Measurements from ENCODE around the gene DYNC1LI2.

The DYNC1LI2 gene

DNA sequence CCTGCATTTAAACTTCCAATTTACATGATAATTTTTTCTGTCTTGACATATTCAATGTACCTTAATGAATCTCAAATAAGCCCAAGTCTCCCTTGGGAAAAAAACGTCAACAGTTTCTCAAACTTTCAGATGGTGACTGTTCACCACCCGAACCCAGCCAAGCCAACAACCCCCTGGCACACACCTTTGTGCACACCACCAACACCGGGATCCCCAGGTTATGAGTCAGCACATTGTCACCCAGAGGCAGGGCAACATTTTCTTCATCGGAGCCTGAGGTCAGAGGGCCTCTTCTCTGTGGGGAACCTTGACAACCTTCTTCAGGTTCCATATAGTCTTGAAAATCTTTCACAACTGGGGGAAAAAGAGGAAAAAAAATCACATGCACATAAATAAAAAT, 15.5 kb downstream of the DYNC1LI2 start:
- DNase-seq: no peak

DNA sequence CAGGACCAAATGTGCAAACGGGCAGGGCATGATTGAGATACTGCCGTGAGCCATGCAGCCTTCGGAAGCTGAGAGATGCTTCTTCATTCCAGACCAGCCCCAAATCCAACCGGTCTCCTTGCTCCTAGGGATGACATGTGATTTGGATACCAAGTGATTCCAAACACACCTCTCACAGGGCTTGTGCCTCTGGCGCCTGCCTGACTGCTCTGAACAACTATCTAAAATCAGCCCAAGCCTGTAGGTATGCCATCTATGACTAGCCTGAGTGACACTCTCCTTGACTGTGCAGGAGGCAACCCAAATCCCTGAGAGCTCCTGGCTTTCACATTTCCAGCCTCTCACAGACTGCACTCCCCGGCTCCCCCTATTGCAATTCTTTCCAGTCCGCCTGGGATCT, 20.3 kb downstream of the DYNC1LI2 start:
- no peak for DNase-seq

DNA sequence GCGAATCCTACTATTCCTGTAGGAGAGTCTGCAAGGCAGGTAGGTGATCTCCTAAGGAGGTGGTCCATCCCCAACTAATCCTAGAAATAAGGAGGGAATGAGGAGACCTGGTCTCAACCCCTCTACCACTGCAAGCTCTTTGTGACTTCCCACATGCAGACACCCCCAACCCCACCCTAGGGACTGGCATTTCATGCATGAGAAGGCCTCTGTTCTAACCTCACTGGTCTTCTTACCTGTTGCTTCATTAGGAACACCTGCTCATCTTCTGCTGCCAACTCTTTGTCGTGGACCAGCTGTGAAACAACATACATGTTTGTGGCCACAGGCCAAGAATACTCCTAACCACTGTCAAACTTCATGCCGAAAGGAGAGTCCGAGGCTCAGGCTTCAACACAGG, 22.6 kb downstream of the DYNC1LI2 start:
- DNase-seq: no peak

DNA sequence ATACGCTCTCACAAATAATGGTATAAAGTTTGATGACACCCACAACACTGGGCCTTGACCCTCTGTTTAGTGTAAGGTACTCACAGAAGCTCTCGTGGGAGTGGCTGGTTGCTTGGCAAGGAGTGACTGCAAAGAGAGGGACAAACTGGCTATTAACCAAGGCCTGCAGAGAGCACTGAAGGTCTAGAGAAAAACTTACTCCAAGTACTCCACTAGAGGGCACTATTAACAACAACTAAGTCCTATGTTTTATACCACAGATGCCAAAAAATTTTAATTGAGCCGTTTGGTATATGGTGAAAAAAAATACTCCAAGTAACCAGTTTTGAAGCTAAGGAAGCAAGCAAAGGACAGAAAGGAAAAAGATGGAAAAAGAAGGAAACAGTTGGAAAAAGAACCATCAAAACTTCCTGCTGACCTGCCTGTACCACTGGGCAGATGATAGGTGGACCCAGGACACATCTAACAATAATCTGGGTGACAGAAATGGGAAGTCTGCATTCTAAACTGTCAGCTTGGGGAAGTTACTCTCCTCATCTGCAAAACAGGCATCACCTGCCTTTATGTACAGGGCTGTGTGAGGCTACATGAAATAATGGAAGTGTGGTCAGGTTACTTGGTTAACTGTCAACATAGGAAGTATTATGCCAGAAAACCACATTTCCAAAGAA, 23.2 kb downstream of the DYNC1LI2 start:
- no peak for DNase-seq

DNA sequence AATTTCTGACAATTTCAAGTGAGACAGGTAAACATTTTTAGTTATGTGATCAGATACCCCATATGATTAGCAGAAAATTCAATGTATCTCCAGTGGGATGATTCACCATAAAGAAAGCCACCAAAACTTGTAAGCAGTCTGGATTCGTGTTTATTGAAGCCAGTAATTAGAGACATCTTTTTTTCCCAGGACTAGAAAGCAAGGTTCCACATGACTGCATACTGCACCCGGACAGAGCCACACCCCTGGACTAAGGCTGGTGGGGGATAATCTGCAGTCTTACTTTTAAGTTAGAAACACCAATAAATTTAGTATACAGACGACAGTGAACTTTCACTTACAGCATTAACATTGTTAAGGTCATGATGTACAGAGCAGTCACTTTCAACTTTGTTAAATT, 30.6 kb downstream of the DYNC1LI2 start:
- DNase-seq: no peak

DNA sequence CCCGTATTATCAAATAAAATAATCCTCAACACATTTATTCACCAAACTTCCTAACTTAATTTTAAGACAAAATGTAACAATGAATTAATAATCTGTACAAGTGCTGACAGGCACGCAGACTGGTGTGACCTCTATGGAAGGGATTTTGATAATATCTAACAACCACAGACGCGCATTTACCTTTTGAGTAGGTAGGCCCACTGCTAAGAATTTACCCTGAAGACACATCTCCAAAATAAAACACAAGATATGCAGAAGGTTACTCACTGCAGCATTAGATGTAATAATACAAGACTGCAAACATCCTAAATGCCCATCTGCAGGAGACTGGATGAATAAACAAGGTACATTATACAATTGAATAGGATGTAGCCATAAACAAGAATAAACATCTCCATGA, 32.2 kb downstream of the DYNC1LI2 start:
- DNase-seq: no peak

DNA sequence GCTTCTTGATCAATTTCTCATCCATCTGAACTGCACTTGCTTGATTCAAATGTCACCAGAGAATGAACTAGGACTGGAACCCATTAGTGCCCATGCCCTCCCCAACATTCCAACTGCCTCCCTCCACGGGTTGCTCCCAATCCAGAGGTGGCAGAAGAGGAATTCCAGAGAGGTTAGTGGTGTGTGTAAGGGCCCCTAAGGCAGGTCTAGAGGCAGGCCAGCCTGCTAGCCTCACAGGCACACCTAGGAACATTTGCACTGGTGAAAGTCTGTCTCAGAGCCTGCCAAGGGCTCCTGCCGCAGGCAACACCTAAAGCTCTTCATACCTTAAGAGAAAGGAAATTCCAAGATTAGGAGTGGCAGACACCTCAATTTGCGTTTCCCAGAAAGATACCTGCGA, 33.6 kb downstream of the DYNC1LI2 start:
- DNase-seq: no peak

DNA sequence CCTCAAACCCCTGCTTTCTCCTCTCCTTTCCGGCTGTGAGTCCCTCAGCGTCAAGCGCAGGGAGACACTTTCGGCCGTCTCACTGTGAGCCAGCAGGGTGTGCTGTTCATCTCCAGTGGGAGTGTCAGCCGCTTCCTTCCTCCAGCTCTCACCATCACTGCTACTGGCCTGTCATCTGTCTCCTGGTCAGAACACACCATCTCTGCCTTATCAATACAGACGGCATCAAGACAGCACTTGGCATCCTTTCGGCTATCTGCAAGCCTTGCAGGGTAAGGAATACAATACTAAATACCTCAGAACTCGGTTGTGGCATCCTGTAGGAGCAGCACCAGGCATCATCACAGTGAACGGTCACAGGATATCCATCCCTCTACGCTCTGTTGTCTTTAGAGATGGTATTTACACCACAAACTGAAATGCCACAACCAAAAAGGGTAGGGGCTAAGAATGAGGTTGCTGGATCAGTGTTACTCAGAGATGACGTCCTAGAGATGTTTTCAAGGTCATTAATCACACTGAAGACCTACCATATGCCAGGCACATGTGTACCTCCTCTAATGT, 34.2 kb downstream of the DYNC1LI2 start:
- DNase-seq: peak; percentile 33

DNA sequence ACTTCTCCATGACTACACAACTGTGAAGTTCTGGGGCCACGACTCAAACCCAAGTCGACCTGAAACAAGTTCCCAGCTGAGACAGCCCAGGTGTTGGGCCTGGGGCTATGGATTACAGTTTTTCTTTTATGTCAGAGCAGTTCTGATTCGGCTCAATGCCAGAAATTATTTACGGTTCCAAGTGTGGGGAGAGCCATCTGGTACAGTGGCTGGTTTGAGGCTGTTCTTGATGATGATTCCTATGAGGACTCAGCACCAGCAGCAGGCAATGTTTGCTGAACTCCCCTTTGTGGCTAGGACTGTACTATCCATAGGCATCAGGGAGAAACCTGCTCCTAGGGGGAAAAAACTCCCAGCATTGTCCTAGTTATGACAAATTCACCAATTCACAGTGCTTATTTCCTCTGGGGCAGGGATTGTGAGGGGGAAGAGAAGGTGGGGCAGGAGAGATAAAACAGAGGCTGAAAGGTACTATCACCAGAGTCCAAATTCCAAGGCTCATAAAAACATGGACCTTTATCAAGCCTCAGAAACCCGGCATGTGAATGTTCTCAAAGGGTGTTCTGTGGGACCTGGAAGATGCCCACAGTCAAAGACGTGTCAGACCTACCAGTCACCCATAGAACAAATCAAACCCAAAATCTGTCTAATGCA, 36.6 kb downstream of the DYNC1LI2 start:
- DNase-seq: no peak

DNA sequence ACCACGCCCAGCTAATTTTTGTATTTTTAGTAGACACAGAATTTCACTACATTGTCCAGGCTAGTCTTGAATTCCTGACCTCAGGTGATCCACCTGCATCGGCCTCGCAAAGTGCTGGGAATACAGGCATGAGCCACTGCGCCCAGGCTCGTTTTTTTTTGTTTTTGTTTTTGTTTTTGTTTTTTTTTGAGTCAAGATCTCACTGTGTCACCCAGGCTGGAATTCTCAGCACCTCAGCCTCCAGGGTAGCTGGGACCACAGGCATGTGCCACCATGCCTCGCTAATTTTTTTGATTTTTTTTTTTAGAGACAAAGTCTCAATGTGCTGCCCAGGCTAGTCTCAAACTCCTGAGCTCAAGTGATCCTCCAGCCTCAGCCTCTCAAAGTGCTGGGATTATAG, 37.3 kb downstream of the DYNC1LI2 start:
- no peak for DNase-seq

DNA sequence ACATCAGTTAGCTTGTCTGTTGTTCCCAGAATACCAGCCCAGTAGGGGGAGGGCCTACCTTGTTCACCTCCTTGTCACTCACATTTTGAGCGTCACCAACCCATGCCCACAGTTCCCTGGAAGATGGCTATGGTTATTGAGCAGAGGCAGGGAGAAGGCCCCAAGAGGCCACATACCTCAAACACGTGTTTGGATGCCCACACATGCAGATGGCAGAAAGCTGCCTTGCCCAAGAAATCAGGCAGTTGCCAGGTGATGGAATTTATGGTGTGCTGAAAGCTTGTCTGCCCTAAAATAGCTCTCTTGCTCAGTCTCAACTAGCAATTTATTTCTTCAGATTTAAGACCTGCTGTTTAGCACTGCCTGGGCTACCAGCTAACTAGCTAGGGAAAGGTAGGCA, 38.3 kb downstream of the DYNC1LI2 start:
- DNase-seq: no peak

DNA sequence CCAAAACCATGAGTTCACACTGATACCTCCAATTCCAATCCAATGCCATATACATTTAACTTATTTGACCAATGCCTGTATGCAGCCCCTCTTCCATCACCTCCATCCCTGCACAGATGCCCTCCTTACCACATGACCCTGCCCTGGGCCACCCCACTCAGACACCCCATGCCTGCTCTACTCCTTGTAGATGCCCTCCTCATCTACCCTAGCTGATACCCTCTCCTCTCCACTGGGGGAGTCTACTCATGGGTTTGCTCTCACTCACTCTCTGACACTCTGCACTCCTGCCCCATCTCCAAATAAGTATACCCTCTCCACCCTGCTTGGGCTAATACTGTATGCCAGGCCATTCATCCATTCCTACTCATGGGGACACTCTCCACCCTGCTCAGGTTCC, 38.9 kb downstream of the DYNC1LI2 start:
- no peak for DNase-seq

DNA sequence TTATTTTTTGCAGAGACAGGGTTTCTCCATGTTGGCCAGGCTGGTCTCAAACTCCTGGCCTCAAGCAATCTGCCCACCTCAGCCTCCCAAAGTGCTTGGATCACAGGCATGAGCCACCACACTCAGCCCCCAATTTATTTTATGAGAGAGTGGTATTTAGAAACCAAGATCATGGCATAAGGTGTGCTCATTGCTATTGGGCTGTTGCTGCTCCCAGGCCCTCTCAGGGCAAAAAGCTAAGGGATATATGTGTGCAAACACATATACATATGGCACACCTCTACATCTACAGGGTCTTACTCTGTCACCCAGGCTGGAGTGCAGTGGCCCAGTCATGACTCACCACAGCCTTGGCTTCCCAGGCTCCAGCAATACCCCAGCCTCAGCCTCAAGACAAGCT, 39.8 kb downstream of the DYNC1LI2 start:
- no peak for DNase-seq

DNA sequence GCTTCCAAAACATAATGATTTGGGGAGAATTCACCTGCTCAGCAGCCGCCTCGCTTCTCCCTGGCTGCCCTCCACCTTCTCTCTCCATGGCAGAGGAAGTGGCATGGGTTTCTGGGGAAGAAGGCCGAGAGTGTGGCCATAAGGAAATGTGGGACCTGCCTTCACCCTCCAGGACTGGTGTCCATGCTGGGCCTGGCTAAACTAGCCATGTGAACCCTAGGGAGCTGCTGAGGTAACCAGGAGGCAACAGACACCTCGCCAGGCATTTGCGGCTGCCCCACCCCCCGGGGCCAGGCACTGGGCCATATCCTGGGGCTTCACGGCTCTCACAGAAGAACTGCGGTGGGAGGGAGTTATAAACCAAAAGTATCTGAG, 44.9 kb downstream of the DYNC1LI2 start:
- DNase-seq: no peak

DNA sequence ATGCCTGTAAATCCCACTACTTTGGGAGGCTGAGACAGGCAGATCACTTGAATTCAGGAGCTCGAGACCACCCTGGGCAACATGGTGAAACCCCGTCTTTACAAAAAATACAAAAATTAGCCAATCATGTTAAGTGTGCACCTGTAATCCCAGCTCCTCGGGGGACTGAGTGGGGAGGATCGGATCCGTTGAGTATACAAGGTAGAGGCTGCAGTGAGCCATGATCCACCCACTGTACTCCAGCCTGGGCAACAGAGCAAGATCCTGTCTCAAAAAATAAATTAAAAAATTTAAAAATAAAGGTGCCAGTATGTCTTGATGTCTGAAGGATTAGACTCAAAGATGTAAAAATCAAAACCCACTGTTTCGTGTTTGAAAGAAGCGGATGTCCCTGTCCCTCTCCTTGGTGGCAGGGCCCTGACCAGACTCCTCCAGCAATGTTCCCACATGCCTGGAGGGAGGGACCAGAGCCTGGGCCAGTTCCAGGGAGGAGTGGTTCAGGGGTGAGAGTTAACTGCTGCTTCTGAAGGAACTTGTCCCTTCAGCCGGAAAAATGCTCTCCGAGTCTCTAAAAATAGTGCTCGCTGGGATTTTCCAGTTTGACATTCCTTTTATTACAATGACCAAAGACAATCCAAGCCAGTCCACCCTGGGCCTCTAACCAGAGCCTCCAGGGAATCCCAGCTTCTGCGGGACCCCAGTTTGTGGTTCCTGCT, 45.5 kb downstream of the DYNC1LI2 start:
- DNase-seq: no peak

DNA sequence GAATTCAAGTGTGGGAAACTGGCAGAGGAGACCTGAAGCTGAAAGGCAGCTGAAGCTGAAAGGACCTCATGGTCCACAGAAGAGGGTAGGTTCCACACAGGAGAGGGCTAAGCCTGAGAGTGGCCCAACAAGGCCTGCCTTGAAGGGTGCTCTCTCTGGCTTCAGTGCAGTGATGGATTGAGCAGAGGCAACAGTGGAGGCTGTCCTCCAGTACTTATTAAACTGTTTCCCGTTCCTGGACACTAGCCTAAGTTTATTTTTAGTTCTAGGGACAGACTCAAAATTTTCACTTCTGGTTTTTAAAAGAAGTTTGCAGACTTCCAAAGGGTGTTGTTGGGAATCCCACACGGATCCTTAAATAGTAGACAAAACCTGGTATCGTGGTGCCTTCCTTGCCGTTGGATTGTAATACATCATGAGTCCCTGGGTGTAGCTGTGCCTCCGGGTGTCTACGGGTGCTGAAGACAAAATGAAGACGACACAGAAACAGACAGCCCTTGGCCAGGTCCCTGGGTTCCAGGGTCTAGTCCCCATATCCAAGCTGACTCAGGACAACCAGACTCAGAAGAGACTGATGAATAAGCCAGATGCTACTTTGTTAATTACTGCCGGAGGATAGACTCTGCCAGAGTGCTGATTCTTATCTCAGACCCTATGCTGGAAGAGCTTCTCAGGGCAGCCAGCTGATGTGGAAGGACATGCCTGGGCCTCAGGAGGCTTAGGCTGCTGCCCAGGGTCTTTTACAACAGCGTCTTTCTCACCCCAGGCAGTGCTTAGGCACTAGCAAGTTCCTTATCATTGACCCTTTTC, 47.8 kb downstream of the DYNC1LI2 start:
- no peak for DNase-seq

DNA sequence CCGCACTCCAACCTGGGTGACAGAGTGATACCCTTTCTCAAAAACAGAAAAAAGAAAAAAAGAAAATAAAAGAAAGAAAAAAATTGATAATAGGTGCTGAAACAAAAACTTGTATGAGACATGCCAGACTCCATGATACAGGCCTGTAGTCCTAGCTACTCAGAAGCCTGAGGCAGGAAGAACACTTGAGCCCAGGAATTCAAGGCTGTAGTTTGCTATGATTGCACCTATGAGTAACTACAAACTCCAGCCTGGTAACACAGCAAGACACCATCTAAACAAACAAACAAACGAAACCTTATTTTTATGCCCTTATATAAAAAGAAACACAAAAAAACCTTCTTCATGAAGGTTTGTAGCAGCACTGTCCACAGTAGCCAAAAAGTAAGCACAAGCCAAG, 49.9 kb downstream of the DYNC1LI2 start:
- no peak for DNase-seq

DNA sequence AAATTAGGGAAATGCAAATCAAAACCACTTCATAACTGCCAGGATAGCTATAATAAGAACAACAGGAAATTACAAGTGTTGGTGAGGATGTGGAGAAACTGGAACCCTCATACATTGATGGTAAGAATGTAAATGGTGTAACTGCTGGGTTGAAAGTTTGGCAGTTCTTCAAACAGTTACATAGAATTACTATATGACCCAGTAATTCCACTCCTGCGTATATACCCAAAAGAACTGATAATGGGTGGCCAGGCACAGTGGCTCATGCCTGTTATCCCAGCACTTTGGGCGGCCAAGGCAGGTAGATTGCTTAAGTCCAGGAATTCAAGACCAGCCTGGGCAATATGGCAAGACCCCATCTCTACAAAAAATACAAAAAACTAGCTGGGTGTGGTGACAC, 50.4 kb downstream of the DYNC1LI2 start:
- DNase-seq: no peak

DNA sequence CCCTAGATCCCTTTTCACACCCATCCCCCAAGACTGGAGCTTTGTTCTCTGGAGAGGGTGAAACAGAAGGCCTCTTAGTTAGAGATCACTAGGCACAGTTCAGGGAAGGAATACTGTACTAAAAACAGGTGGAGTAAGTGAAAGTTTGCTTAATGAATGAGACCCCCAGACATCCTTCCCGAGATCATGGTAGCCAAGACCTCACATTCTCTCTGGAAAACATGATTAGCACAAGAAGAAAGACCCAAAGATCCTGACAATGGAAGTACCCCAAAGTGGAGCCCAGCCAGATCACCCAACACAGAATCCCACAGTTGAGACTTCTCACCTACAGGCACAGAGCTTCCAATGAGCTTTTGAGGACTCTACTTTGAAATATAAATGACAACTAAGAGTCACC, 51.5 kb downstream of the DYNC1LI2 start:
- no peak for DNase-seq

DNA sequence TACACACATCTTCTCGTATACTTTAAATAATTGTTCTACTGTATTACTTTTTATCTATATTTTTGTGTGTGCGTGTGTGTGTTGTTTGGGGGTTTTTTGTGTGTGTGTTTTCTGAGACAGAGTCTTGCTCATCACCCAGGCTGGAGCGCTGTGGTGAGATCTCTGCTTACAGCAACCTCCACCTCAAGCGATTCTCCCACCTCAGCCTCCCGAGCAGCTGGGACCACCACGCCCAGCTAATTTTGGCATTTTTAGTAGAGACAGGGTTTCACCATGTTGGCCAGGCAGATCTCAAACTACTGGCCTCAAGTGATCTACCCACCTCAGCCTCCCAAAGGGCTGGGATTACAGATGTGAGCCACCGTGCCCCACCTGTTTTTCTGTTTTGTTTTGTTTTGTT, 53.4 kb downstream of the DYNC1LI2 start:
- DNase-seq: no peak

DNA sequence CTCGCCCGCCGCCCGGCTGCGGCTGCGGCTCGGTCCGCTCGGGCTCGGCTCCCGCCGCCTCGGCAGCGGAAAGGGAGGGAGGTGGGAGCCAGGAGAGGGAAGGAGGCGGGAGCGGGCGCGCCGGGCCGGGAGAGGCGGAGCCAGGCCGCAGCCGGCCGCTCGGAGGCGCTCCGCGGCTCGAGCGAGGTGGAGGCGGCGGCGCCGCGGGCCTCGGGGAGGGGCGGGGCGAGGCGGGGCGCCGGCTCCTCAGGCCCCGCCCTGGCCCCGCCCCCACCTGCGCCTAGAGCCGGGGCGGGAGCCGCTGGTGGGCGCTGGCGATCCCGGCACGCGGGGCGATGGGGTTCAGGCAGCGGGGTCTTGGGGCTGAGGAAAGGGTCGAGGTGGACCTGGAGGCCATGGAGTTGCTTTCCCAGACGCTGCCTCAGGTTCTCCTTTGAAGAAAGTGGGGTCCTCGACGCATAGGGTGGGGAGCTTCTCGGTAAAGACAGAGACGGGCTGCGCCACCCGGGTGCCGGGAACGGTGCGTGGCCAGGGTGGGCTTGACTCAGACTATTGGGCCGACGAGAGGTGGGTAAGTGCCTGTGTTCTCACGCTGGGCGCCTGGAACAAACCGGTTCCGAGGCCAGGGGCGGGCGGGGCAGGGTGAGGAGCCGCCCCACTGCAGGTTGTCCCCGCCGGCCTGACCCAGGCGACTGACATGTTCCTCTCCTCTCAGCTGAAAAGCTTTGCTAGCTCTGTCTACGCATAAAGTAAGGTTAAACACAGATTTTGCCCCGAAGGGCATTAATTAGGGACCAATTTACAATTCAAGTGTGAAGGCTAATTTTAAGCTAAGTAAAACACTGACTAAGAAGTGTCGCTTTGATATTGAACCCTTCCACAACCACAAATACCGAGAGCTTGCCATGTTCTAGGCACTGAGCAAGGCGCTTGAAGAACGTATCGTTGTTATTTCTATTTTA, 54.5 kb downstream of the DYNC1LI2 start, which contains the start of gene CMTM4:
CMTM4 (minus strand) TSS at position 75 of the 962 bp plus-strand sequence. CDS start 218 bp downstream, outside the sequence.
- peak; percentile 75 for DNase-seq

Measured in activated CD4-positive, alpha-beta T cell treated with anti-CD3 and anti-CD28 coated beads for 48 hours (primary cell).